SK-N-SH (cell line): Measurements from ENCODE around the gene VMP1. TPM values are rescaled to one million over a fixed set of nuclear protein-coding genes. Genes with fewer than 3 reads are reported as not detected.

ENCODE experiments used
- CTCF ChIA-PET: fragments of 300-600, 350-600 bp; formaldehyde crosslinking; extraction: SDS; loops from one replicate; lab custom pipeline; 2021; lab: Yijun Ruan, JAX
- POLR2A ChIA-PET: fragments of 350-600 bp; sonication (Branson Sonifier 250); formaldehyde crosslinking; extraction: SDS; loops from one replicate; lab custom pipeline; 2020; ENCODE audit warnings: antibody characterized with exemption, inconsistent platforms; lab: Yijun Ruan, JAX
- DNase-seq: peaks from one replicate; pipeline ENCODE4 v3.0.0; 2012
- H2AFZ ChIP-seq: fragments of 200-600 bp; sonication (generic); 2 replicates; pipeline ENCODE4 v1.8.1; 2016; ENCODE audit warnings: antibody characterized with exemption, mild to moderate bottlenecking, low read depth
- H3F3A ChIP-seq: fragments of 200-600 bp; sonication (generic); replicated peaks from 2 replicates; pipeline ENCODE3; 2016; ENCODE audit warnings: antibody characterized with exemption, mild to moderate bottlenecking; ENCODE audit not compliant: insufficient read depth
- H3K27ac ChIP-seq, 2 experiments: fragments of 200-500 bp in 1 of 2; fragments of 200-600 bp in 1 of 2; sonication (Bioruptor generic) in 1 of 2; sonication (generic), shearing (Covaris generic) in 1 of 2; 2 replicates each; pipeline versions ENCODE4 v1.5.1 to v1.6.1; 2014 to 2016; ENCODE audit warnings: low read depth in 2 of 2, inconsistent platforms in 1 of 2, low read length in 1 of 2, mild to moderate bottlenecking in 1 of 2, mixed read lengths in 1 of 2
- H3K27me3 ChIP-seq: fragments of 200-600 bp; sonication (generic), shearing (Covaris generic); 2 replicates; pipeline ENCODE4 v1.6.1; 2016; ENCODE audit warnings: mixed run types; ENCODE audit not compliant: insufficient read depth
- H3K36me3 ChIP-seq, 2 experiments: fragments of 200-500 bp in 1 of 2; fragments of 200-600 bp in 1 of 2; sonication (Bioruptor generic) in 1 of 2; sonication (generic) in 1 of 2; replicated peaks in 1 of 2; 2 replicates each; pipeline versions ENCODE3 to v1.5.1; 2014 to 2016; ENCODE audit warnings: low read length in 1 of 2, mild to moderate bottlenecking in 1 of 2; ENCODE audit not compliant: insufficient read depth in 2 of 2, control insufficient read depth in 1 of 2
- H3K4me1 ChIP-seq, 2 experiments: fragments of 200-500 bp in 1 of 2; fragments of 200-600 bp in 1 of 2; sonication (Bioruptor generic) in 1 of 2; sonication (generic), shearing (Covaris generic) in 1 of 2; 2 replicates each; pipeline versions ENCODE4 v1.5.1 to v1.6.1; 2014 to 2016; ENCODE audit warnings: low read depth in 1 of 2, low read length in 1 of 2, mixed run types in 1 of 2; ENCODE audit not compliant: insufficient read depth in 2 of 2, control insufficient read depth in 1 of 2
- H3K4me2 ChIP-seq: fragments of 200-600 bp; sonication (generic), shearing (Covaris generic); 2 replicates; pipeline ENCODE4 v1.6.1; 2017; ENCODE audit warnings: mixed run types
- H3K4me3 ChIP-seq, 2 experiments: fragments of 200-500 bp in 1 of 2; fragments of 200-600 bp in 1 of 2; sonication (Bioruptor generic) in 1 of 2; sonication (generic), shearing (Covaris generic) in 1 of 2; 2 replicates each; pipeline versions ENCODE4 v1.5.1 to v1.8.1; 2014 to 2016; ENCODE audit warnings: low read depth in 2 of 2, inconsistent platforms in 1 of 2, low read length in 1 of 2, mild to moderate bottlenecking in 1 of 2, mixed read lengths in 1 of 2, moderate library complexity in 1 of 2
- H3K79me2 ChIP-seq: fragments of 200-600 bp; sonication (generic); 2 replicates; pipeline ENCODE4 v1.8.1; 2017; ENCODE audit warnings: mild to moderate bottlenecking; ENCODE audit not compliant: insufficient read depth
- H3K9ac ChIP-seq: fragments of 200-600 bp; sonication (generic); 2 replicates; pipeline ENCODE4 v1.6.1; 2017; ENCODE audit warnings: mixed run types
- H3K9me2 ChIP-seq: fragments of 200-600 bp; sonication (generic); 2 replicates; pipeline ENCODE4 v1.6.1; 2017; ENCODE audit warnings: mixed run types
- H3K9me3 ChIP-seq: fragments of 200-600 bp; sonication (generic); 2 replicates; pipeline ENCODE4 v1.6.1; 2017; ENCODE audit warnings: mixed run types, mild to moderate bottlenecking, moderate library complexity
- H4K20me1 ChIP-seq: fragments of 200-600 bp; sonication (generic); 2 replicates; pipeline ENCODE4 v1.6.1; 2017; ENCODE audit warnings: mild to moderate bottlenecking, mixed run types; ENCODE audit not compliant: insufficient read depth
- CHD2 ChIP-seq: fragments of 150-350 bp; IDR thresholded peaks from 2 replicates; pipeline ENCODE4 v1.6.1; 2018; ENCODE audit warnings: low read length; ENCODE audit not compliant: partially characterized antibody
- CTCF ChIP-seq: fragments of 200-600 bp; sonication (generic); IDR thresholded peaks from 2 replicates; pipeline ENCODE4 v1.6.1; 2017; ENCODE audit warnings: antibody characterized with exemption, mild to moderate bottlenecking, moderate library complexity
- FOXJ3 ChIP-seq: sonication (generic); formaldehyde crosslinking; IDR thresholded peaks from 2 replicates; pipeline ENCODE4 v1.5.1; 2020; ENCODE audit warnings: mild to moderate bottlenecking, missing genetic modification reagents
- FOXM1 ChIP-seq: IDR thresholded peaks from 2 replicates; pipeline ENCODE4 v1.4.0; 2012; ENCODE audit warnings: low read depth, mild to moderate bottlenecking
- GABPA ChIP-seq: IDR thresholded peaks from 2 replicates; pipeline ENCODE4 v1.4.0; 2012; ENCODE audit warnings: low read depth, mild to moderate bottlenecking
- GATA2 ChIP-seq: sonication (generic); formaldehyde crosslinking; IDR thresholded peaks from 2 replicates; pipeline ENCODE4 v1.5.0; 2020; ENCODE audit warnings: mild to moderate bottlenecking, missing genetic modification reagents
- JUND ChIP-seq: IDR thresholded peaks from 2 replicates; pipeline ENCODE4 v1.4.0; 2012
- MAX ChIP-seq: IDR thresholded peaks from 2 replicates; pipeline ENCODE4 v1.4.0; 2012; ENCODE audit warnings: low read depth
- MEF2A ChIP-seq: IDR thresholded peaks from 2 replicates; pipeline ENCODE4 v1.4.0; 2012; ENCODE audit warnings: low read depth, borderline replicate concordance
- MXI1 ChIP-seq: IDR thresholded peaks from 2 replicates; pipeline ENCODE4 v1.6.1; 2012; ENCODE audit warnings: mild to moderate bottlenecking, low read depth, low read length, improper control_type of control experiment
- NFIC ChIP-seq: IDR thresholded peaks from 2 replicates; pipeline ENCODE4 v1.4.0; 2012; ENCODE audit warnings: borderline replicate concordance
- NRF1 ChIP-seq: IDR thresholded peaks from 2 replicates; pipeline ENCODE4 v1.6.1; 2012; ENCODE audit warnings: low read depth, mild to moderate bottlenecking, low read length
- PBX3 ChIP-seq: IDR thresholded peaks from 2 replicates; pipeline ENCODE4; 2012
- RAD21 ChIP-seq: IDR thresholded peaks from 2 replicates; pipeline ENCODE4 v1.6.1; 2012; ENCODE audit warnings: mild to moderate bottlenecking, low read length
- REST ChIP-seq: IDR thresholded peaks from 2 replicates; pipeline ENCODE4 v1.6.1; 2012; ENCODE audit warnings: mild to moderate bottlenecking, low read depth, low read length, moderate library complexity
- RFX5 ChIP-seq: IDR thresholded peaks from 2 replicates; pipeline ENCODE4 v1.6.1; 2012; ENCODE audit warnings: mild to moderate bottlenecking, improper control_type of control experiment, low read length
- RXRA ChIP-seq: IDR thresholded peaks from 2 replicates; pipeline ENCODE4 v1.4.0; 2012; ENCODE audit warnings: low read depth, mild to moderate bottlenecking, borderline replicate concordance
- SIN3A ChIP-seq: IDR thresholded peaks from 2 replicates; pipeline ENCODE4 v1.6.1; 2012; ENCODE audit warnings: low read depth, mild to moderate bottlenecking, low read length, moderate library complexity, borderline replicate concordance
- TAF1 ChIP-seq: IDR thresholded peaks from 2 replicates; pipeline ENCODE4 v1.6.1; 2012; ENCODE audit warnings: low read depth, mild to moderate bottlenecking, low read length, moderate library complexity, borderline replicate concordance
- TCF12 ChIP-seq: IDR thresholded peaks from 2 replicates; pipeline ENCODE4 v1.4.0; 2012
- TEAD4 ChIP-seq: IDR thresholded peaks from 2 replicates; pipeline ENCODE4 v1.4.0; 2012; ENCODE audit warnings: mild to moderate bottlenecking, borderline replicate concordance; ENCODE audit not compliant: insufficient read depth
- USF1 ChIP-seq: IDR thresholded peaks from 2 replicates; pipeline ENCODE4 v1.4.0; 2012; ENCODE audit warnings: low read depth, borderline replicate concordance
- USF2 ChIP-seq: fragments of 150-350 bp; IDR thresholded peaks from 2 replicates; pipeline ENCODE4 v1.6.1; 2017; ENCODE audit warnings: antibody characterized with exemption, low read length, low read depth, borderline replicate concordance
- YY1 ChIP-seq: IDR thresholded peaks from 2 replicates; pipeline ENCODE4 v1.4.0; 2012; ENCODE audit warnings: low read depth, mild to moderate bottlenecking
- WGBS: methylation state at CpG from one replicate; pipeline ENCODE4 v1.1.6; 2017; ENCODE audit warnings: low lambda C conversion rate; 5-methylcytosine and 5-hydroxymethylcytosine counted together
- polyA plus RNA-seq, 3 experiments: library from polyadenylated mRNA; depleted of rRNA; stranded (reverse); fragments of >200 nt; gene quantifications; 2 replicates each; pipeline ENCODE4 v1.2.3, GENCODE V29; 2012

The VMP1 gene
- polyA plus RNA-seq, 1 of the 3 experiments (the other 2 are of a cell fraction), result 169 TPM

GRCh38 chr17:59853168-59853918 lies 145.9 kb downstream of the VMP1 start:
- Histone ChIP-seq H3F3A (peaks cover 22% of the 10 kb centered on the region), H2AFZ (peak overlapping the region; percentile 10; the same call in 1 of the 2 replicates), H3K9me2 (no peaks in the 10 kb centered on the region), H3K79me2 (no peaks in the 10 kb centered on the region), H3K36me3 (no peaks in the 10 kb centered on the region), H3K4me3 (no peak overlapping the region), H4K20me1 (no peaks in the 10 kb centered on the region), H3K9me3 (no peaks in the 10 kb centered on the region), H3K27me3 (no peaks in the 10 kb centered on the region), H3K4me1 (peaks cover 8 to 18% of the 10 kb centered on the region in 2 experiments), H3K4me2 (peak overlapping the region; percentile 14; the same call in 1 of the 2 replicates), H3K9ac (no peak overlapping the region), H3K27ac (peak overlapping the region in 1 of 2 experiments; percentile 71; a peak in 2 of 4 replicates)
- ChIA-PET POLR2A (interaction anchor here (0.7 kb wide), 1 partner anchor 153 kb away, joined by 4 read pairs; no protein-coding TSS in a partner anchor), CTCF (interaction anchor here (2.0 kb wide), 1 partner anchor 48 kb away, joined by 4 read pairs; no protein-coding TSS in a partner anchor)
- peak; percentile 44 for DNase-seq
- WGBS, result 78% methylated on average over 14 of the region's 14 CpGs
- TF ChIP-seq FOXM1 (no peak), TEAD4 (no peak), MAX (0 out of 2 replicates have a peak, but pooled peaks have one; percentile 15), YY1 (no peak), GATA2 (CRISPR knock-in tag) (no peak), MEF2A (0 out of 2 replicates have a peak, but pooled peaks have one; percentile 10), REST (no peak), RFX5 (no peak), RXRA (peak; percentile 37; the same call in 1 of the 2 replicates), RAD21 (no peak), TAF1 (no peak; the same call in 1 of the 2 replicates), USF2 (no peak), CHD2 (no peak), USF1 (no peak), PBX3 (no peak), NFIC (peak; percentile 26; the same call in 1 of the 2 replicates), TCF12 (peak; percentile 70), SIN3A (no peak), MXI1 (no peak), NRF1 (no peak), GABPA (no peak), CTCF (peak; percentile 73), JUND (peak; percentile 18; the same call in 1 of the 2 replicates), FOXJ3 (CRISPR knock-in tag) (no peak)
